GM23338 (cell line): ENCODE data around the gene FIGN. TPM values are rescaled to one million over a fixed set of nuclear protein-coding genes. Genes with fewer than 3 reads are reported as not detected.
A peak's percentile ranks its signal among the peaks of the same experiment; 100 is the strongest.

Experiments used
- ATAC-seq: fragments of 200-7000 bp; cut with Tn5 transposase; 3 replicates; pipeline ENCODE4 v1.9.1; 2020
- DNase-seq: peaks from one replicate; pipeline ENCODE4 v3.0.0-alpha.2; 2015; ENCODE audit warnings: low spot score
- H2AFZ ChIP-seq: fragments of 200-600 bp; sonication (generic); 2 replicates; pipeline ENCODE4 v1.8.0; 2016; ENCODE audit warnings: antibody characterized with exemption, mild to moderate bottlenecking, moderate library complexity
- H3F3A ChIP-seq: fragments of 200-600 bp; sonication (generic); replicated peaks from 2 replicates; pipeline ENCODE4 v1.8.0; 2017; ENCODE audit warnings: antibody characterized with exemption, mixed run types, low read depth
- H3K27ac ChIP-seq: fragments of 200-600 bp; sonication (generic); 2 replicates; pipeline ENCODE4 v1.6.1; 2016; ENCODE audit warnings: low read depth
- H3K27me3 ChIP-seq: fragments of 200-600 bp; sonication (generic); 2 replicates; pipeline ENCODE4 v1.8.0; 2016; ENCODE audit warnings: mild to moderate bottlenecking, mixed run types, moderate library complexity; ENCODE audit not compliant: insufficient read depth
- H3K36me3 ChIP-seq: fragments of 200-600 bp; sonication (generic); 2 replicates; pipeline ENCODE4 v1.8.0; 2016; ENCODE audit warnings: mild to moderate bottlenecking; ENCODE audit not compliant: insufficient read depth
- H3K4me1 ChIP-seq: fragments of 200-600 bp; sonication (generic); 2 replicates; pipeline ENCODE4 v1.8.0; 2016; ENCODE audit warnings: mild to moderate bottlenecking, moderate library complexity; ENCODE audit not compliant: insufficient read depth
- H3K4me2 ChIP-seq: fragments of 200-600 bp; sonication (generic); 2 replicates; pipeline ENCODE4 v1.7.1; 2017; ENCODE audit warnings: mixed run types
- H3K4me3 ChIP-seq: fragments of 200-600 bp; sonication (generic); 2 replicates; pipeline ENCODE4 v1.6.1; 2016; ENCODE audit warnings: mixed run types
- H3K79me2 ChIP-seq: fragments of 200-600 bp; sonication (generic); replicated peaks from 2 replicates; pipeline ENCODE4 v1.8.0; 2017; ENCODE audit warnings: mild to moderate bottlenecking; ENCODE audit not compliant: insufficient read depth
- H3K9me2 ChIP-seq: fragments of 200-600 bp; sonication (generic); 2 replicates; pipeline ENCODE4 v1.8.0; 2017; ENCODE audit not compliant: insufficient read depth
- H4K20me1 ChIP-seq: fragments of 200-600 bp; sonication (generic); replicated peaks from 2 replicates; pipeline ENCODE4 v1.8.0; 2017; ENCODE audit warnings: mild to moderate bottlenecking; ENCODE audit not compliant: insufficient read depth
- H3K27ac Mint-ChIP-seq: 2 replicates; pipeline ENCODE4 v1.8.0; 2020; ENCODE audit warnings: inconsistent platforms, mild to moderate bottlenecking, moderate library complexity, mixed read lengths
- H3K27me3 Mint-ChIP-seq: 3 replicates; pipeline ENCODE4 v1.8.0; 2022; ENCODE audit warnings: low read depth, mild to moderate bottlenecking, moderate library complexity, mixed read lengths, inconsistent platforms; ENCODE audit not compliant: insufficient read depth, poor library complexity
- H3K36me3 Mint-ChIP-seq: 3 replicates; pipeline ENCODE4 v1.8.0; 2021; ENCODE audit warnings: low read depth, mild to moderate bottlenecking, inconsistent platforms, moderate library complexity, mixed read lengths
- H3K4me1 Mint-ChIP-seq: 3 replicates; pipeline ENCODE4 v1.8.0; 2020; ENCODE audit warnings: mild to moderate bottlenecking, inconsistent platforms, mixed read lengths
- H3K4me3 Mint-ChIP-seq: 3 replicates; pipeline ENCODE4 v1.8.0; 2021; ENCODE audit warnings: moderate library complexity, mild to moderate bottlenecking, inconsistent platforms, mixed read lengths
- H3K9me3 Mint-ChIP-seq: 3 replicates; pipeline ENCODE4 v1.8.0; 2020; ENCODE audit warnings: moderate library complexity, mild to moderate bottlenecking, inconsistent platforms, mixed read lengths
- CREB1 ChIP-seq: fragments of 250-450 bp; sonication (Bioruptor Pico); IDR thresholded peaks from 2 replicates; pipeline ENCODE4 v1.5.0; 2020; ENCODE audit warnings: low read depth, mild to moderate bottlenecking, moderate library complexity
- CTCF ChIP-seq, 2 experiments: fragments of 200-600 bp in 1 of 2; sonication (generic) in 1 of 2; conservative IDR thresholded peaks; 2 replicates each; pipeline versions ENCODE4 v1.5.1 to v1.6.1; 2016 to 2017; ENCODE audit warnings: antibody characterized with exemption in 2 of 2, low read depth in 2 of 2, mild to moderate bottlenecking in 2 of 2, moderate library complexity in 1 of 2
- ETS1 ChIP-seq: IDR thresholded peaks from 2 replicates; pipeline ENCODE4 v1.6.1; 2016; ENCODE audit warnings: antibody characterized with exemption
- EZH2 ChIP-seq: fragments of 200-600 bp; sonication (generic); IDR thresholded peaks from one replicate; pipeline ENCODE4 v1.8.0; 2017; ENCODE audit warnings: antibody characterized with exemption, mild to moderate bottlenecking, low read depth; ENCODE audit not compliant: unreplicated experiment
- EZH2phosphoT487 ChIP-seq: fragments of 200-600 bp; sonication (generic); IDR thresholded peaks from one replicate; pipeline ENCODE4 v1.8.1; 2018; ENCODE audit warnings: antibody characterized with exemption; ENCODE audit not compliant: unreplicated experiment
- NANOG ChIP-seq: IDR thresholded peaks from 2 replicates; pipeline ENCODE4 v1.6.1; 2016; ENCODE audit warnings: antibody characterized with exemption, borderline replicate concordance
- POLR2AphosphoS5 ChIP-seq: IDR thresholded peaks from 2 replicates; pipeline ENCODE4 v1.6.1; 2016; ENCODE audit warnings: antibody characterized with exemption, low read depth
- STAT1 ChIP-seq: IDR thresholded peaks from one replicate; pipeline ENCODE4 v1.6.1; 2016; ENCODE audit warnings: antibody characterized with exemption; ENCODE audit not compliant: unreplicated experiment
- ZNF114 ChIP-seq: fragments of 250-450 bp; sonication (Bioruptor Pico); IDR thresholded peaks from 2 replicates; pipeline ENCODE4 v1.5.0; 2020; ENCODE audit warnings: mild to moderate bottlenecking, moderate library complexity
- ZNF331 ChIP-seq: fragments of 250-450 bp; sonication (Bioruptor Pico); IDR thresholded peaks from 2 replicates; pipeline ENCODE4 v1.5.0; 2020; ENCODE audit warnings: low read depth, mild to moderate bottlenecking, moderate library complexity
- ZNF462 ChIP-seq: fragments of 250-450 bp; sonication (Bioruptor Pico); IDR thresholded peaks from 2 replicates; pipeline ENCODE4 v1.5.0; 2020; ENCODE audit warnings: mild to moderate bottlenecking, moderate library complexity
- polyA plus RNA-seq: library from polyadenylated mRNA; unstranded; fragments of >200 nt; fragmentation: Nextera tagmentation; extraction: Ambion mirVana; gene quantifications from 2 replicates; pipeline ENCODE4 v1.2.1, GENCODE V29; 2016
- total RNA-seq: library from RNA; depleted of rRNA; stranded (reverse); fragments of >200 nt; shearing (Covaris generic); gene quantifications from 2 replicates; pipeline ENCODE4 v1.2.3, GENCODE V29; 2014

The FIGN gene
- total and polyA plus RNA-seq, 2 experiments from 2014 or later: 17.2 to 23.6 TPM

GRCh38 chr2:163665817-163666216 is 70.0 kb downstream of the FIGN start:
- H3F3A ChIP-seq: no peaks in the 10 kb centered on the region
- Mint-ChIP-seq H3K27ac (no peak overlapping the region), H3K4me1 (peaks cover 30% of the 10 kb centered on the region), H3K4me3 (no peak overlapping the region), H3K9me3 (no peaks in the 10 kb centered on the region; the same call in 2 of the 3 replicates), H3K36me3 (peaks cover 14% of the 10 kb centered on the region), H3K27me3 (peaks cover 4% of the 10 kb centered on the region)
- no peaks in the 10 kb centered on the region for H3K36me3 ChIP-seq
- no peak for ATAC-seq
- H4K20me1 ChIP-seq: peaks cover 5% of the 10 kb centered on the region; the same call in 1 of the 2 replicates
- H3K27ac ChIP-seq: no peak overlapping the region
- no peak for TF ChIP-seq NANOG
- no peak for TF ChIP-seq ZNF114 (CRISPR knock-in tag)
- TF ChIP-seq ETS1: no peak
- TF ChIP-seq EZH2phosphoT487: no peak
- TF ChIP-seq EZH2: no peak
- H3K4me1 ChIP-seq: no peaks in the 10 kb centered on the region
- peaks cover 2% of the 10 kb centered on the region; the same call in 1 of the 2 replicates for H3K9me2 ChIP-seq
- no peak overlapping the region for H3K4me2 ChIP-seq
- no peak overlapping the region for H2AFZ ChIP-seq
- no peaks in the 10 kb centered on the region for H3K27me3 ChIP-seq
- H3K4me3 ChIP-seq: no peak overlapping the region
- H3K79me2 ChIP-seq: peaks cover 6% of the 10 kb centered on the region; the same call in 1 of the 2 replicates
- DNase-seq: no peak

GRCh38 chr2:163665051-163665450 is 70.8 kb downstream of the FIGN start:
- no peak overlapping the region for H2AFZ ChIP-seq
- Mint-ChIP-seq H3K9me3 (no peaks in the 10 kb centered on the region; the same call in 2 of the 3 replicates), H3K36me3 (peaks cover 14% of the 10 kb centered on the region), H3K4me1 (peaks cover 30% of the 10 kb centered on the region), H3K27me3 (peaks cover 4% of the 10 kb centered on the region), H3K27ac (0 out of 2 replicates have a peak overlapping the region, but pooled peaks have one; percentile 47), H3K4me3 (no peak overlapping the region)
- H3K27ac ChIP-seq: no peak overlapping the region
- no peaks in the 10 kb centered on the region for H3K27me3 ChIP-seq
- H3K4me1 ChIP-seq: no peaks in the 10 kb centered on the region
- ATAC-seq: peak; percentile 52
- no peaks in the 10 kb centered on the region for H3F3A ChIP-seq
- H3K79me2 ChIP-seq: peaks cover 6% of the 10 kb centered on the region; the same call in 1 of the 2 replicates
- H3K9me2 ChIP-seq: peaks cover 2% of the 10 kb centered on the region; the same call in 1 of the 2 replicates
- DNase-seq: no peak
- H3K36me3 ChIP-seq: no peaks in the 10 kb centered on the region
- H3K4me2 ChIP-seq: no peak overlapping the region
- H3K4me3 ChIP-seq: no peak overlapping the region
- H4K20me1 ChIP-seq: peaks cover 5% of the 10 kb centered on the region; the same call in 1 of the 2 replicates
- TF ChIP-seq CTCF (conservative IDR thresholded peaks at IDR 0.05; ENCODE audit: low read depth in 2 of 2) (no peak), ZNF462 (CRISPR knock-in tag) (no peak), ZNF331 (no peak), ZNF114 (CRISPR knock-in tag) (no peak), EZH2 (no peak), STAT1 (no peak), CREB1 (CRISPR knock-in tag) (no peak), POLR2AphosphoS5 (no peak)
